Epidermal melanocyte (primary cell): ENCODE results near the gene PRKN.

Experiments used
- DNase-seq: peaks from one replicate; pipeline ENCODE4 v3.0.0; 2011; ENCODE audit warnings: low spot score; ENCODE audit not compliant: insufficient read length

Gene PRKN

DNA sequence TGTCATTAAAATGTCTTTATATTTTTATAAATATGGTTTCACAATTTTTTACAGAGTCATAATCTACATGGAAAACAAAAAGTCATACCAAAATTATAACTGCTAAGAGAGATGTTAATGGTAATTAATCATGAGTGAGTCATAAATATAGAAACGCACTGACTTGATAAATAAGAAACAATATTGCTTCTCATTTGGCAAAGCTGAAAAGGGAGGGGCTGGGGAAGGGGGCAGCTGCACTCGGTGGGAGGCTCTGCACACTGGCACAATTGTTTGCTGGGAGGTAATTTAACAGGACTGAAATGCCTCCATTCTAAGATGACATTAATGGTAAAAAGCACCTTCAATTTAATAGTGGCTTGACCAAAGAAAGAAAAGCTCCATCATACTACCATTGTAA, 1320.5 kb downstream of the PRKN start:
- no peak for DNase-seq

DNA sequence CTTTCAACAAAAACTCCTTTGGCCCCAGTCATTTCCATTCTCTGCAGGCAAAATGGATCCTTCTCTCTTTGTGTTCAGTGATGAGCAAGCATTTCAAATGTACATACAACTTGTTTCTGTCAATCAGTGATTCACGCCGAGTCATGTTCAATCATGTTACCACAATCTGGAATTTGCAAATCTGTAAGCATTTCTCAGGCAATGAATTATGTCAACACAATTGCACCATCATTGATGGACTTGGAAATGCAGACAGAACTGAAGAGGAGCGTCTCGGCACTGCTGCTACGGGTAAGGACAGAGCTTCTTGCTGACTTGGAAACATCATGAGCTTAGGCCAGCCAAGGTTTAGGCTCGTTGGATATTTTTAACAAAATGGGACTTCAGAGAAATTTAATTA, 1320.9 kb downstream of the PRKN start:
- DNase-seq: no peak

DNA sequence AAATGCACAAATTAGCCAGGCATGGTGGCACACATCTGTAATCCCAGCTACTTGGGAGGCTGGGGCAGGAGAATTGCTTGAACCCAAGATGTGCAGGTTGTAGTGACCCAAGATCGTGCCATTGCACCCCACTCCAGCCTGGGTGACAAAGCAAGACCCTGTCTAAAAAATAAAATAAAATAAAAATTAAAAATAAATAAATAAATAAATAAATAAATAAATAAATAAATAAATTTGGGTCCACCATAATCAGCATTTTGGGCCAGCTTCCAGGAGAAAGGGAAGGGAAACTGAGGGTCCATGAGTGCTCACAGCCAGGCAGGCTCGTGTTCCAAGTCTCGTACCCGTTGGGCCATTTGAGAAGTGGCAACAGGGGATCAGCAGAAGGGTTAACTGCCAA, 1322.1 kb downstream of the PRKN start:
- no peak for DNase-seq

DNA sequence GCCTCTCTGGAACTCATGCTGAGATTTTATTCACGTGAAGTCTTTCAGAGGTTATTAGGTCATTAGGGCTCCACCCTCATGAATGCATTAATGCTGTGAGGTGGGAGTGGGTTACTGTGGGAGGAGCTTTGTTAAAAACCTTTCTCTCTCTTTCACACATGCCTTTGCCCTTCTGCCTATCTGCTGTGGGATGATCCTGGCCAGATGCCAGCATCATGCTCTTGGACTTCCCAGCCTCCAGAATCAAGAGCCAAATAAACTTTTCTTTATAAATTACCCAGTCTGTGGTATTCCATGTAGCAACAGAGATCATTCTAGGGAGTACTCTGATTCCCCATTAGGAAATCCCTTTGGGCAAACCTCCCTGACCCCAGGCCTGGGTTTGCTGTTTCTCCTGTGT, 1323.8 kb downstream of the PRKN start:
- DNase-seq: no peak

DNA sequence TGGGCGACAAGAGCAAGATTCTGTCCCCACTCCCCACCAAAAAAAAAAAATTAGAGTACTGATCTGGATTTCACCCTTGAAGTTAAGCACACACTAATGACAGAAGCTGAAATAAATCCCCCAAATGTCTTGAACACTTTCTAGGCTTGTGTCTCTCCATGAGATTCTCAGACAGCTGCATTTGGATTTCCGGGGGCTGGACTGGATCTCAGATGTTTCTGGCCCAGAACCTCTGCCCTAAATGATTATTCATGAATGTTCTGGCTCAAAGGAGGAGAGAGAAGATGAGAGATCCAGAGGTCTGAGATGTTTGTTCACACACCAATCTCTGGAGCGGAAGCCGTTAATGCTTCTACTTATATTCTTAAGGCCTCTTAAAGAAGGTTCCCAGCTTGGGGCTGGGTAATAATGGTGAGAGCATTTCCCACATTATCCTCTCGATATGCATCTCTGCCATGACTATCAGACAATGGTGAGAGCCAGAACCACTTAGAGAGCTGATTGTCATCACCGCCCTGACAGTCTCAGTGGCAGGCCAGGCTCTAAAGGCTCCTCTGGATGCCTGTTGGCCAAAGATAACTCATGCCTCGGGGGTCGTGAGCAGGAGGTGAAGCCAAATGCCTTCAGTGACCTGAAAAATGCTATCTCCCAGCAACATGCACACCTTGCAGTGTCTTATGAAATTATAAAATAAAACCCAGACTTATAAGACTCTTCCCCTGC, 1325.8 kb downstream of the PRKN start:
- DNase-seq: no peak

DNA sequence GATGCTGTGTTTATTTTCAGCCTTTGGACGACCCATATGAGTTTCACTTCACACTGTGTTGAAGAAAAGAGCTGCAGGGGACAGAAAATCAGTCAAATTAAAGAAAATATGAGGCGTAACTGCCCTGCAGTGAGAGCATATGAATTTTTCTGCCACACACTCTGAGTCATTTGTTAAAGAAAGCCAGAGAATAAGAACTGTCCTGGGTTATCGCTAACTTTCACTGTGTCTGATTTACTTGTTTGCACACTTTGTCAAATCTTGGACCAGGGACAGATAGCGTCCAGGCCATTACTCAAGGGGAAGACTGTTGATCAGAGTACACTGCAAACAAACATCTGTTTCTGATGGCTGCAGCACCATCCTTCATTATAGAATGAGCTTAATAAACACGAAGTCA, 1326.9 kb downstream of the PRKN start:
- DNase-seq: no peak

DNA sequence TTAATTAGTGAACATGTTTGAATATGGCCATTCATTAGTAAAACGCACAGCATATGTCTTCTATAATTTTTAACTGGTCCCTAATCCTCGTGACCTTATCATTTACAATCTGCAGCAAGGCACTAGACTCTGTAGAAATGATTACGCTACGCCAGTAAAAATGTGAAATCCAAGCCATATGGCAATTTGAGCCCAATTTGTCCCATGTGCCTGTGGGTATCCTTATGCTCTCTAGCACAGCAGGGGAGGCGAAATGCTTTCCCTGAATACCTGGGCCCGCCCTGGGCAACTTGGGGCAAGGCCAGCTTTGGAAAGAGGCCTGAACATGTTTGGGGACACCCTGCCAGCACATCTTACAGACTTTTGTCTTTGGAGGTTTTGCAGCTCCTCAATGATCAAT, 1331.0 kb downstream of the PRKN start:
- DNase-seq: no peak

DNA sequence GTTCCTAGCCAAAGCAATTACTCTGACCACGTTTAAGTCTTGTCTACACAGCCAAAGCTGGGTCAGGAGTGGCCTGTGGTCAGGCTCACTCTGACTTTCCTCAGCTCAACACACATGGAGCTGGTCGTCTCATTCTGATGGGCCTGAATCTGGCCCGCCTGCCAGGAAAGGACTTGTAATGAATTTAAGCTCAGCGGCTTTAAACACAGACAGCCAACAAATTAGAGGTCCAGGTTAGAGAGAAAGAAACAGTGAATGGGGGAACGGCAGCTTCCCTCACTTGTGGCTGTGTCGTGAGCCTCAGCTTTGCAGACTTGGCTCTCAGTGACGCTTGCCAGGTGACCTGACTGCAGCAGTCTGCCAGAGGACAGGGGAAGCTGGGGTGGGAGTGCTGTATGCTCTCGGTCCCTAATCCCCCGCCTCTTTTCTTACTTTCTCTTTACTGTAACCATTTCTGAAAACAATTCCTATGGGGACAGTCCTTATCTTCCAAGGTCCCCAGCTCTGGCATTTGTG, 1331.8 kb downstream of the PRKN start:
- no peak for DNase-seq

DNA sequence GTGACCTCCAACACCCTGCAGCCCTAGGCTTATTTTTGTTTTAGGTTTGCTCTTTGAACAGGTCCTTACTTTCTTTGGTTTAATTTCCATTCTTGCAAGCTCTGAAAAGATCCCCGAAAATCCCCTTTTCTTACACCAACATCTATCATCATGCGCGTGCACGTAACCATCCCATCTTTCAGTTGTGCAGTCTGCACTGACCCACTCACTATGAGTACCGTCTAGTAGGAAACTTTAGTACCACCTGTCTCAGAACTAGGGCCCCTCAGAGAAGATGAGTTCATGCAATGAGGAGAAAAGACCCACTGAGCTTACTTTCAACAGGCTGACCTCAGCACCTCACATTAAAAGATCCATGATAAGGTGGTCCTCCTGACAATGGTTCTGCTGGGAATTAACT, 1333.1 kb downstream of the PRKN start:
- DNase-seq: no peak

DNA sequence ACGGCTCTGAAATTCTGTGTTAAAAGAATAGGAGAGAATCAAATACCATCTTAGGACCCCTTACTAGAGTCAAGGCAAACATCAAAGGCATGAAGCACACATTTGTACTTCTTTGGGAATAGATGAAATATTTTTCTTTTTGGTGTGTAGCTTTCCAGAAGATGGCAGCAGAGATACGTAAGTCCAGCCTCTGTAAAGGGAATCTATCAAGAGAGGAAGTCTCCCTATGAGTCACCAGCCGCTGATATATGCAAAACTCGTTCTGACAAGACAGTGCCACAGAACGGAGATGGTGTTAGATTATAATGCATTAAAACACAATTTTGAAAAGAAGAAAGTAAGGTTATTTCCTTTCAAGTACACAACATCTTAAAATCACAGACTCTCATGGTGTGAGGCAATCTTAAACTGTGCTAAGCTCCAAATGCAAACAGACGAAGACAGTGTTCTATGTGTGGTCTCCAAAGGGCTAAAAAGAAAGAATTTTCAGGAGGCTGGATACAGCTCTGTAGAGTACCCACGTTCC, 1333.7 kb downstream of the PRKN start:
- peak; percentile 82 for DNase-seq

DNA sequence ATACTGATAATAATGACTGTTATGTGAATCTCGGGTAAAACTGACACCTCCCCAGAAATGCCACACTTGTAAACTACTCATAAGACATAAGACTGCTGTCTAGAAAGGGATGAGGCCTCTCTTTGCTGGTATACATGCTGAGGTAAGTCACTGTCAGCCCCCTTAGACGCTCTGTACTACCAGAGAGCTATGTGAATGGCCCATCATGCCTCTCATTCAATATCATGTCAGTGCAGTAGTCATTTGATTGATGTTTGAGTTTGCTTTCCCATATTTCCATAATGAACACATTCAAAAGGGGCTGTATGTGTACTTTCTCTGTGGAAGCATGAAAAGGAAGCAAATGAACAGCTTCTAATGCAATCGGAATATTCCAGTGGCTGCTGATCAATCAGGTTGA, 1334.3 kb downstream of the PRKN start:
- no peak for DNase-seq

DNA sequence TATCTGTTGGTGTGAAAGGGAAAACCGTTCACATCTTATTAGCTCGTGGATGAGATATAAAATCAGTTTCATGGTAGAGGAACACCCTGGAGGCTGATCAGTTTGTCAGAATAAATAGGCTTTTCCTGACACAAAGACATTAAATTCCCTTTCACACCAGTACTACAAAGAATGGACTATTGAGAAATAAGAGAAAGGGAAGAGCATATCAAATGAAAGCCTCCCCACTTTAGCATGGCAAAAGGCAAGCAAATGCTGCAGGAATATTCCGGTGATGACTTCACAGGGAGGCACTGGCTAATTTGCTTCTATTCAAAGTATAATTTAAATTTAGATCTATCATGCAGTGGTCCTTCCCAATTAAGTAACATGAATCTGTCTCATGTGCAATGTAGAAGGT, 1337.8 kb downstream of the PRKN start:
- DNase-seq: no peak

DNA sequence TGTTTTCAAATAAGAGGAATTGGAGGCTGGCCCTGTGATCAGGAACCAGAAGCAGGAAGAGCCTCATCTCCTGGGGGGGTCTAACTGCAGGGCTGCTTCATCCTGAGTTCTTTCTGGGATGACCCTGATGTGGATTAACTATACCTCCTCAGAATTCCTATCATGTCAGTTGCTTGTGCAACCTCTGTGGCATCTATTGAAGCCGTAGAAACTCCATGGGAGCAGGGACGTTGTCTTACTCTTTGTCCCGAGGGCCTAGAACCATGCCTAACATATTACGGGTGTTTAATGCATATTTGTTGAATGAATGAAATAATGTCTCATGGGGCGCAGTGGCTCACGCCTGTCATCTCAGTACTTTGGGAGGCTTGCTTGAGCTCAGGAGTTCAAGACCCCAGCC, 1343.6 kb downstream of the PRKN start:
- no peak for DNase-seq

DNA sequence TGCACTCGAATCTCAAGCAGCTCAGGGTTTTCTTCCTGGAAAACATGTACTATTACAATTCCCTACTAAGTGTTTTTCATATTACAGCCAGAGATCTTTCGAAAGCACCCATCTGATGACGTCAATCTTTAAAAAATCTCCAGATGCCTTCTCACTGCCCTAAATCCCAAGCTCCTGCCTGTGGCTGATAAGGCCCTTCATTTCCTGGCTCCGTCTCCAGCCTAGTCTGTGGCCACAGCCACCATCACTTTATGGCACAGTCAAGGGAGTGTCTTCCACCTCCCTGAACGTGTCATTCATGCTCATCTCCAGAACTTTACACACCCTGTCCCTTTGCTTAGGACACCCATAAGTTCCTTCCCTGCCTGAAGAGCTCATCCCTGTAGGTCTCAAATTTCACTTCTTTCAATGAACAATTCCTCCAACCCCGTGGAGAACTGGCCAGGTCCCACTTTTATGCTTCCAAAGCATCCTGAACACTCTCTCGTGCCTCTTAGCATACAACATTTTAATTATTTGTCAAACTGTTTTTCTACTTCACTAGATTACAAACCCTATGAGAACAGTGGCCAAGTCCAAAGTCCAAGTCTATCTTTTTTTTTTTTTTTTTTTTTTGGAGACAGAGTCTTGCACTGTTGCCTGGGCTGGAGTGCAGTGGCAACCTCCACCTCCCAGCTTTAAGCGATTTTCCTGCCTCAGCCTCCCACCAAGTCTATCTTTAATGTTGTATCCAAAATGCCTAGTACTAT, 1347.6 kb downstream of the PRKN start:
- DNase-seq: no peak

DNA sequence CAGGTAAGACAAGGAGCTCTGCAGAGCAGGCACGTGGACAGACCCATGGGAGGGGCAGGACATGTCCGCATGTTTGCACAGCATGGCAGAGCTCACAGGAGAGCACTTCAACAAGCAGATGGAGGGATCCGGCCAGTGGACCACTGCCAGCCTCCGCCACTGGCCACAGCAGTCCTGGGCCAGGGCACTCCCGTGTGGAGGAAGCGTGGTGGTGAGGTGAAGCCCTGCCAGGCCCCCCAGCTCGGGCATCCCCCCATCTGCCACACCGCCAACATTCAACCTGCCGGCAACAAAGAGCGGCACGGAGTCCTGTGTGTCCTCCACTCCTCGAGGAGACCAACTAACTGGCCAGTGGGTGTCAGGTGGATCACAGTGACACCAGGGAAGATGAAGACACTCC, 1349.5 kb downstream of the PRKN start:
- DNase-seq: no peak

DNA sequence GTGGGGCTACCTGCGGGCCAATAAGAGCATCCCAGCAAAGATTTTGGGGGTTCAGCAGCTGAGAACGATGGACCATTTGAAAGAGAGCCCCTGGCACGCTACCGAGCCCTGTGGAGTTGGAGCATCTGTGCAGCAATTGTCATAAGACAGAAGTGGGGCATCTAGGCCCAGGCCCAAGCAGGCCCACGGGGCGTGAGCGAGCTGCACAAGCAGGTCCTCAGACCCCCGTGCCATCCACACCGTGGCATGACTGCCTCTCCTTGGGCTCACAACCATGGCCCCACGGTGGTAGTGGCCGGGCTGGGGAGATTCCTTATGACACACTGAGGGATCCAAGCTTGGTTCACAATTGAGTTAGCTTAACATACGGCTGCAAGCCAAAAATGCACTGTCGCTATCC, 1350.5 kb downstream of the PRKN start:
- DNase-seq: no peak

DNA sequence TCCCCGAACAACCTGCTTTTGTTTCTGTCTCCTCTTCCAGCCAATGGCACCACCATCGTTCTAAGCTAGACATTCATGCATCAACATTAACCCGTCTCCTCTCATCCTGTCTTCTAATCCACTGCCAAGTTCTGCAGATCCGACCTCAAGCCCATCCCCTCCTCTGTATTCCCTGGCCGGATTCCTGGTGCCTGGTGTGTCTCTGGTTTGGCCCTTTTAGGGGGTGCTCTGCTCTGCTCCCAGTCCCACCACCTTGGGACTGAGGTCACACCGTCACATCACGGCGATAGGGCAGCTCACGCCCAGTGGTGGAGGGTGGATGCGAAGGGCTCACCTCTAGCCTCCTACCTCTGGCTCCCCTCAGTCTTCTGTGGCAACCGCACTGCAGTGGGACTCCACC, 1351.2 kb downstream of the PRKN start:
- DNase-seq: no peak

DNA sequence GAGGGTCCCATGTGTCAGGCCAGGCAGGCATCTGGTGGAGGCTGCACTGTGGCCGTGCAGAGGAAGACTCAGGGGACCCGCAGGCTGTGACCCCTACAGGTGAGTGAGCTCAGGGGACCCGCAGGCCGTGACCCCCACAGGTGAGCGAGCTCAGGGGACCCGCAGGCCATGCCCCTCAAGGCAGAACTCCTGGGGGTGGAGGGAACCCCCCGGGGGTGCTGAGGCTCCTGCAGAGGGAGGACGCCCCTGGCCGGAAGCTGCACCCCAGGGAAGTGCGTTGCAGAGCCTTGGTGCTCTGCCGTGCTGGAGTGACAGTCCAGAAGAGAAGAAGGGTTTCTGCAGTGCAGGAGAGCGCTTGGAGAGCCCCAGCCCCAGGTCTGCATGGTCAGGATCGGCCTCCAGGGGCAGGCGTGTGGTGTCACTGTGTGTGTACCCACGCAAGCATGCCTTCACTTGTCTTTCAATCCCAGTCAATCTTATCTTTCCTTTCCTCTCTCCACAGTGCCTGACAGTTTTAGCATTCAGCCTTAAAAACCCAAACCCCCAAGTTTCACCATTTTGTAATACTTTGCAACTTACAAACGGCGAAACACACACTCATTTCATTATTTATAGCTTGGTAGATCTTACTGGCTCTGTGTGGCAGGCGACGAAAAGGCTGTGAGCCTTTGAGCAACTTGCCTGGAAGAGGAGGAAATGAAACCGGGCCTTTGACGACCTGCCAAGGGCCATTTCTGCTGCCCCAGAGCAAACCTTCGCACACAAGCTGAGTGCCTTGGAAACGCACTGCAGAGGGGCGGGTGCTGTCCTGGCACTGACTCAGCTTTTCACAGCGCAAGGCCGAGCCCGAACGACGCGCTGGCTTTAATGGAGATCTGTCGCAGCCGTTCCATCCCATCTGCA, 1352.3 kb downstream of the PRKN start:
- DNase-seq: no peak

DNA sequence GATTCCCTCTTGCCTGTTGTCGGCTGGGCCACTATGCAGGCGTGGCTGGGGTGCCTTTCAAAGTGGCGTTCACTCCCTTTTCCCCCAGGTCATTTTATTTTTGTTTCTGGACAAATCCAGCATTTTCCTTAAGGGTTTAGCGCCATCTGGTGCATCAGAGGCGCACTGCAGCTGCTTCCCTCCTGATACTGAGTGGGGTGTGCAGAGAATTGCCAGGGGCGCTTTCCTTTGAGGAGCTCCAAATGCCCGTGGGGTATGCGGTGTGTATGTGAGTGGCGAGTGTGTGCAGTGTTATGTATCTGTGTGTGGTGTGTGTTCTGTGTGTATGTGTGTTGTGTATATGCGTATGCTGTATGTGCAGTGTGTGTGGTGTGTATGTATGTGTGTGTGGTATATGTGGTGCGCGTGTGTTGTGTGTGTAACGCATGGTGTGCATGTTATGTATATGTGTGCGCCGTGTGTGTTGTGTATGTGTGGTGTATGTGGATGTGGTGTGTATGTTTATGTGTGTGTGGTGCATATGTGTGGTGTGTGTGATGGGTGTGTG, 1353.6 kb downstream of the PRKN start:
- DNase-seq: peak; percentile 50

DNA sequence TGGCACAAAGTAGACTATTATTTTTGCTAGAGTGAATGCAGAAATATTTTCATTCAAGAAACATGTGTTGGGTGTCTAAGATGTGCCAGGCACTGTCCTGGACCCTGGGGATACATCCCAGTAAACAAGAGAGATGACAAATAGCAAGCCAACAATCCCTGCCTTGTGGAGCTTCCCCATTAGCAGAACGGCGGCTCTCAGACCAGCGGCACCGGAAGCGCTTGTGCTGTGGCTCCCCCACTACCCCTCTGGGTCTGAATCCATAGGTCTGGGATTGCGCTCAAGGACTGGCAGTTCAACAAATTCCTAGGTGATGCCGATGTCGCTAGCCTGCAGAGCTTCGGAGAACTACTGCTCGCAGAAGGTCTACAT, 1355.2 kb downstream of the PRKN start:
- no peak for DNase-seq

DNA sequence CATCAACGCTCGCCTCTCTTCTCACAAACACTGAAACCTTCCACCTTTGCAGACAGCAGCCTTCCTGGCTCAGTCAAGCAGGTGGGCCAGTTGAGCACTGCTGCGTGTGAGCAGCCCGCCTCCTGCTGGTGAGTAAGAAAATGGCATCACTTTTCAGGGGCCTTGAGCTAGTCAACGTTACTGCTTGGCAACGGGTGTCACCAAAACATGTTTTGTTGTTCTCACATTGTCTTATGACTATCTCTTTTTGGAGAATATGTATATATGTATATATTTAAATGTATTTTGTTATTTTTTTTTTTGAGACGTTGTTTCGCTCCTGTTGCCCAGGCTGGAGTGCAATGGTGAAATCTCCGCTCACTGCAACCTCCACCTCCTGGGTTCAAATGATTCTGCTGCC, 1356.7 kb downstream of the PRKN start:
- no peak for DNase-seq
